HG03378 (cell line): ENCODE results near the gene MICAL3.

Experiments
- ATAC-seq: cut with Tn5 transposase; IDR thresholded peaks from one replicate; pipeline ENCODE4 v1.9.1; 2021; ENCODE audit warnings: mild to moderate bottlenecking, moderate library complexity; ENCODE audit not compliant: unreplicated experiment

MICAL3 gene

GRCh38 chr22:17977371-17977770 is 47.0 kb downstream of the MICAL3 start:
- no peak for ATAC-seq

DNA sequence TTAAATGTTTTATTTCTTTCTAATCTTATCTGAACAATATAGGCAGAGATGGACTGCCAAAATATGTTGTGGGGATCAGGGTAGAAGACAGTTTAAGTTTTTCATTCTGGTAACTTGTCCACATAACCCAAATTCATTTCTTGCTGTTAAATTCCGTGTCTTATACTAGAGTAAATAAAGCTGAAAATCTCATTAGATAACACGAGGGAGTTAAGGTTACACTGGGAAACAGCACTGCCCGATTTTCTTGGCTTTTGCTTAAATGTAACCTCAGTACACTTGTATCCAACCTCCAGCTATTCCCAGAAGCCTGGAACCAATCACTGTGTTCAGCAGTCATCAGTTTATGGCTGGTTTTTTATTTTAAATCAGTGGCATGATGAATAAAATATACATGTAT is 48.2 kb downstream of the MICAL3 start:
- ATAC-seq: no peak

- ATAC-seq: no peak
Observed at GRCh38 chr22:17974703-17975372, 49.5 kb downstream of the MICAL3 start.

GRCh38 chr22:17974087-17974486 is 50.3 kb downstream of the MICAL3 start:
- no peak for ATAC-seq

- ATAC-seq: no peak
Observed at GRCh38 chr22:17973217-17973616, 51.1 kb downstream of the MICAL3 start.

- ATAC-seq: no peak
Observed at GRCh38 chr22:17972385-17973191, 51.8 kb downstream of the MICAL3 start.

DNA sequence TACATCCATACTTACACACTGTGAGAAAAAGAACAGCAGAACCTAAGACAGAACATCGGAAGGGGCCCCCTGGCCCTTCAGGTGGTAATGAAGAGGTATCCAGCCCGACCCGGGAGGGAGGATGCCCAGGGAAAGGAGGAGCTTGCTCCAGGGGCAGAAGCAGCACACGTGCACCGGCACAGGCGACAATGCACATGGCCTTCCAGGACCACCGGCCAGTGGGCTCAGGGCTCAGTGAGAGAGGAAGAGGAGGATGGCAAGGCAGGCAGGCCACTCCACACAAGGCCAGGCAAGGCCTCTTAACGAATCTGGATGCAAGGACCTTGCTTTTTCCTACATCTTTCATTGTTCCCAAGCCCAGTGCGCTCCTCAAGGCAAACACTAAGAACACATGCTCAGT is 52.6 kb downstream of the MICAL3 start:
- ATAC-seq: no peak

DNA sequence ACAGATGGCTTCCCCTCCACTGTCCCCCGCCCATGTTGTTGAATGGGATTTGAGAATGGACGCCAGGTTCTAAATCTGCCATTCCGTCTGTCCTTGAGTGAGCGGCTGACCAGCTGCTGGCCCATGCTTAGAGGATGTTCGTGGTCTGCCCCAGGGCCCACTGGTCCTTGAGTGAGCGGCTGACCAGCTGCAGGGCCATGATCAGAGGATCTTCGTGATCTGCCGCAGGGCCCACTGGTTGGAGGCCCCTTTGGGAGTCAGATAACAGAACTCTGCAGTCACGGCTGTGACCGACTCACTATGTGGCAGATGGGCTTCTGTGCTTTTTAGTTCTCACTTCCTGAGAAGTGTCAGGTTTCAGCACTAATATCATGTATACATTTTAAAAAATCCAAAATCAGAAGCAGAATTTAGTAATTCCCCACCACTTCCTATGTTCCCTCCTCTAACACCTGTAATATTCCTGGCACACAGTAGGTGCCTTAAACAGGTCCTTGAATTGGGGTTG is 54.1 kb downstream of the MICAL3 start:
- no peak for ATAC-seq

- ATAC-seq: no peak
Observed at GRCh38 chr22:17969701-17970113, 54.7 kb downstream of the MICAL3 start.

GRCh38 chr22:17968126-17968525 is 56.2 kb downstream of the MICAL3 start:
- no peak for ATAC-seq

GRCh38 chr22:17966403-17966717 is 58.0 kb downstream of the MICAL3 start:
- ATAC-seq: no peak

GRCh38 chr22:17965538-17966402 is 58.6 kb downstream of the MICAL3 start:
- ATAC-seq: no peak

GRCh38 chr22:17964643-17965042 is 59.7 kb downstream of the MICAL3 start:
- peak; percentile 84 for ATAC-seq

- ATAC-seq: peak; percentile 13
Observed at GRCh38 chr22:17964156-17964555, 60.2 kb downstream of the MICAL3 start.

- no peak for ATAC-seq
Observed at GRCh38 chr22:17963015-17963414, 61.3 kb downstream of the MICAL3 start.

DNA sequence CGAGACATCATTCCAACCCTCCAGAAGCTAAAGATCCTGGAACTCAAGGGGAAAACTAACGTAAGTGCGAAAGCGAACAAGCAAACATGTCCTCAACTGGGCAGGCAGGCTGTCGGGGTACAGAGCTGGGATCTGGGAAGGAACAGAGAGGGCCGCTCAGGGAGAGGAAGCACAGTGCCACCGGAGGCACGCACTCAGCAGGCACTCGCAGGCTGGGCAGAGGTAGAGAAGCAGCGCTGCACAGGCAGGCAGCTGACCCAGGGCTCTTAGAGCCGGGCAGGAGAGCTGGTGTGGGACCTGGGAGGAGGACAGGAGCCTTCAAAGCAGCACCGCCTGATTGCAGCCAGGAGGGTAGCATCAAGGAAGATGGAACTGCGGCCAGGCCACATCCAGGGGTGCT is 62.2 kb downstream of the MICAL3 start:
- ATAC-seq: no peak

DNA sequence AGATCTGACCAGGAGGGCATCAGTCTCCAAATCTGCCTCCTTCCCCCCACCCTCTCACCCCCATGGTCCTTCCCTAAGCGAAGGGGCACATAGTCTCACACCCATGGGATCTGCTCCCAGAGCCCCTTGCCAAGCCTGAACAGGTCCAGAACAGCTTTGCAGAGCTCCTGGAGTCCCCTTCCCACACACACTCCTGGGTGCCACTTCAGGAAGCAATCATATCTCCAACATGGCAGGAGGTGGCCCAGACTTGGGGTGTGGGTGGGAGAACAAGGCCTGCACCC is 63.0 kb downstream of the MICAL3 start:
- ATAC-seq: no peak

GRCh38 chr22:17960695-17961445 is 63.5 kb downstream of the MICAL3 start:
- ATAC-seq: no peak

DNA sequence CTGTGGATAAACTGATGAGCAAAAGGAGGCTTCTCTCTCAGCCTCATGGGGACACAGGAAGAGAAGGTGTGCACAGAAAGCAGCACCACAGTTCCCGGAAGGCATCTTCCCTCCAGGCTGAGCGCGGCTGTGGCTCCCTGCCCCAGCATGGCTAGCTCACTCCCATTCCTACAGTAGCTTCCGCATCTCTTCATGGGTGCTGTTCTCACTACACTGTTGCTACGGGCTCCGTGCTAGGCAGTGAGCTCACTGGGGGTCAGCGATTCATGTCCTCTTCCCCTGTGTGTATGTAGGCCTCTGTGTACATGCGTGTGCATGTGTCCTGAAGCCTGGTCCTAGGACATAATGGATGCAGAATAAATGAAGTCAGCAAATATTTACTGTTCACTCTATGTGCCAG is 64.3 kb downstream of the MICAL3 start:
- no peak for ATAC-seq

- ATAC-seq: no peak
Observed at GRCh38 chr22:17958166-17958565, 66.2 kb downstream of the MICAL3 start.

DNA sequence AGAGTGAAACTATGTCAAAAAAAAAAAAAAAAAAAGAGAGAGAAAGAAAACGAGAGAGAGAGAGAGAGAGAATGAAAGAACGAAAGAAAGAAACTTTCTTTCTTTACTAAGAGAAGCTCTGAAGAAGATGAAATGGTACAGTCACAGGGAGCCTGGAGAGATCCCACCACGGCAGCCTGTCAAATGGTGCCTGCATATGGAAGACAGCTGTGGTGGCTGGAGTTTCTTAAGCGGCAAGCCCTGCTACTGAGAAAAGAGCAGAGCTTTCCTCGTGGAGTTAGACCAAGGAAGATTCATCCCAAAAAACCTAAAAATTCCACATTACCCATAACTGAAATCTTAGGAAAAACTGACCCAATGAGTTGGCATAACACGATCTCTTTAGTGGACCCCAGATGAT is 66.7 kb downstream of the MICAL3 start:
- no peak for ATAC-seq
